Erythroblast (primary cell): ENCODE data around the gene HSBP1.

Experiments
- GATA1 ChIP-seq: IDR thresholded peaks from 2 replicates; pipeline ENCODE4 v1.6.1; 2011; ENCODE audit warnings: low read depth, mild to moderate bottlenecking, control low read depth, low read length, moderate library complexity
- POLR2A ChIP-seq: IDR thresholded peaks from 2 replicates; pipeline ENCODE4 v1.6.1; 2011; ENCODE audit warnings: mild to moderate bottlenecking, low read length

GRCh38 chr16:83797013-83797412, 10.8 kb upstream of the HSBP1 start:
- TF ChIP-seq POLR2A = no peak
- no peak for TF ChIP-seq GATA1
